ENCODE results near the gene ACP7. TPM values are rescaled to one million over a fixed set of nuclear protein-coding genes. Genes with fewer than 3 reads are reported as not detected.

Gene ACP7
- total and polyA plus RNA-seq, 2 donors (not counting 1 experiment from before 2014, with no cell fraction given) = not detected

GRCh38 chr19:39070888-39071287 lies 13.3 kb upstream of the ACP7 start:
- TF ChIP-seq, protein P1, sequence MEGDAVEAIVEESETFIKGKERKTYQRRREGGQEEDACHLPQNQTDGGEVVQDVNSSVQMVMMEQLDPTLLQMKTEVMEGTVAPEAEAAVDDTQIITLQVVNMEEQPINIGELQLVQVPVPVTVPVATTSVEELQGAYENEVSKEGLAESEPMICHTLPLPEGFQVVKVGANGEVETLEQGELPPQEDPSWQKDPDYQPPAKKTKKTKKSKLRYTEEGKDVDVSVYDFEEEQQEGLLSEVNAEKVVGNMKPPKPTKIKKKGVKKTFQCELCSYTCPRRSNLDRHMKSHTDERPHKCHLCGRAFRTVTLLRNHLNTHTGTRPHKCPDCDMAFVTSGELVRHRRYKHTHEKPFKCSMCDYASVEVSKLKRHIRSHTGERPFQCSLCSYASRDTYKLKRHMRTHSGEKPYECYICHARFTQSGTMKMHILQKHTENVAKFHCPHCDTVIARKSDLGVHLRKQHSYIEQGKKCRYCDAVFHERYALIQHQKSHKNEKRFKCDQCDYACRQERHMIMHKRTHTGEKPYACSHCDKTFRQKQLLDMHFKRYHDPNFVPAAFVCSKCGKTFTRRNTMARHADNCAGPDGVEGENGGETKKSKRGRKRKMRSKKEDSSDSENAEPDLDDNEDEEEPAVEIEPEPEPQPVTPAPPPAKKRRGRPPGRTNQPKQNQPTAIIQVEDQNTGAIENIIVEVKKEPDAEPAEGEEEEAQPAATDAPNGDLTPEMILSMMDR (conservative IDR thresholded peaks at IDR 0.05 in 1 of 2, IDR thresholded peaks at IDR 0.05 in 1 of 2; ENCODE audit: low read depth in 1 of 2, low read length in 2 of 2) = no peak
- TF ChIP-seq EZH2 (IDR thresholded peaks at IDR 0.05; ENCODE audit: low read length, missing control alignments) = no peak
- Histone ChIP-seq H3K4me2 (ENCODE audit: extremely low read depth, insufficient read depth, low read length) (no peak overlapping the region), H3K27ac (ENCODE audit: insufficient read depth, low read length) (no peak overlapping the region), H2AFZ (ENCODE audit: low read length) (no peak overlapping the region), H3K4me3 (replicated peaks in 1 of 4; ENCODE audit: control extremely low read depth in 1 of 4, insufficient read depth in 1 of 4, low read depth in 3 of 4, low read length in 4 of 4) (no peak overlapping the region), H3K36me3 (ENCODE audit: control insufficient read depth, insufficient read depth, low read length) (no peaks in the 10 kb centered on the region), H3K9me3 (ENCODE audit: control insufficient read depth, insufficient read depth, low read depth, low read length) (no peaks in the 10 kb centered on the region), H3K4me1 (ENCODE audit: control insufficient read depth, extremely low read depth, insufficient read depth, low read length) (no peaks in the 10 kb centered on the region), H4K20me1 (ENCODE audit: control insufficient read depth, extremely low read depth, insufficient read depth, low read length) (no peaks in the 10 kb centered on the region), H3K79me2 (ENCODE audit: control insufficient read depth, insufficient read depth, low read length) (no peaks in the 10 kb centered on the region), H3K9ac (ENCODE audit: insufficient read depth, low read length) (no peak overlapping the region), H3K27me3 (ENCODE audit: control insufficient read depth, insufficient read depth, low read length) (no peaks in the 10 kb centered on the region)
- DNase-seq (ENCODE audit: low read depth in 2 of 2) = peak in 1 of 2 donors; percentile 18

GRCh38 chr19:39074205-39074692 lies 9.9 kb upstream of the ACP7 start:
- no peak overlapping the region for H3K4me2 ChIP-seq (ENCODE audit: extremely low read depth, insufficient read depth, low read length)
- DNase-seq (ENCODE audit: low read depth in 2 of 2) = no peak
- no peaks in the 10 kb centered on the region for H3K36me3 ChIP-seq (ENCODE audit: control insufficient read depth, insufficient read depth, low read length)
- no peaks in the 10 kb centered on the region for H3K9me3 ChIP-seq (ENCODE audit: control insufficient read depth, insufficient read depth, low read depth, low read length)
- no peak overlapping the region for H3K4me3 ChIP-seq (replicated peaks in 1 of 4; ENCODE audit: control extremely low read depth in 1 of 4, insufficient read depth in 1 of 4, low read depth in 3 of 4, low read length in 4 of 4)
- no peak for TF ChIP-seq EZH2 (IDR thresholded peaks at IDR 0.05; ENCODE audit: low read length, missing control alignments)
- no peak overlapping the region for H3K9ac ChIP-seq (ENCODE audit: insufficient read depth, low read length)
- no peak overlapping the region for H2AFZ ChIP-seq (ENCODE audit: low read length)
- H4K20me1 ChIP-seq (ENCODE audit: control insufficient read depth, extremely low read depth, insufficient read depth, low read length) = no peaks in the 10 kb centered on the region
- no peaks in the 10 kb centered on the region for H3K4me1 ChIP-seq (ENCODE audit: control insufficient read depth, extremely low read depth, insufficient read depth, low read length)
- H3K27ac ChIP-seq (ENCODE audit: insufficient read depth, low read length) = no peak overlapping the region
- H3K79me2 ChIP-seq (ENCODE audit: control insufficient read depth, insufficient read depth, low read length) = no peaks in the 10 kb centered on the region
- H3K27me3 ChIP-seq (ENCODE audit: control insufficient read depth, insufficient read depth, low read length) = no peaks in the 10 kb centered on the region

DNA sequence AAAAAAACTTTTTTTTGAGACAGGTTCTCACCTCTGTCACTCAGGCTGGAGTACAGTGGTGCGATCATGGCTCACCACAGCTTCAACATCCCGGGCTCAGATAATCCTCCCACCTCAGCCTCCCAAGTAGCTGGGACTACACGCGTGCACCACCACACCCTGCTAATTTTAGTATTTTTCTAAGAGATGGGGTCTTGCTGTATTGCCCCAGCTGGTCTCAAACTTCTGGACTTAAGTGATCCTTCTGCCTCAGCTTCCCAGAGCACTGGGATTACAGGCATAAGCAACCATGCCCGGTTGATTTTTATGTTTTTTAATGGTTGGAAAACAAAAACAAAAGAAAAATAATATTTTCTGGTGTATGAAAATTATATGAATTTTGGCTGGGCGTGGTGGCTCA lies 9.2 kb upstream of the ACP7 start:
- H3K4me1 ChIP-seq (ENCODE audit: control insufficient read depth, extremely low read depth, insufficient read depth, low read length) = no peaks in the 10 kb centered on the region
- no peak overlapping the region for H3K9ac ChIP-seq (ENCODE audit: insufficient read depth, low read length)
- no peak overlapping the region for H3K27ac ChIP-seq (ENCODE audit: insufficient read depth, low read length)
- no peak overlapping the region for H3K4me3 ChIP-seq (replicated peaks in 1 of 4; ENCODE audit: control extremely low read depth in 1 of 4, insufficient read depth in 1 of 4, low read depth in 3 of 4, low read length in 4 of 4)
- no peak overlapping the region for H2AFZ ChIP-seq (ENCODE audit: low read length)
- no peaks in the 10 kb centered on the region for H3K9me3 ChIP-seq (ENCODE audit: control insufficient read depth, insufficient read depth, low read depth, low read length)
- H3K79me2 ChIP-seq (ENCODE audit: control insufficient read depth, insufficient read depth, low read length) = no peaks in the 10 kb centered on the region
- no peaks in the 10 kb centered on the region for H3K36me3 ChIP-seq (ENCODE audit: control insufficient read depth, insufficient read depth, low read length)
- no peak for TF ChIP-seq EZH2 (IDR thresholded peaks at IDR 0.05; ENCODE audit: low read length, missing control alignments)
- TF ChIP-seq, protein P1 (conservative IDR thresholded peaks at IDR 0.05 in 1 of 2, IDR thresholded peaks at IDR 0.05 in 1 of 2; ENCODE audit: low read depth in 1 of 2, low read length in 2 of 2) = no peak
- H3K4me2 ChIP-seq (ENCODE audit: extremely low read depth, insufficient read depth, low read length) = no peak overlapping the region
- no peaks in the 10 kb centered on the region for H3K27me3 ChIP-seq (ENCODE audit: control insufficient read depth, insufficient read depth, low read length)
- H4K20me1 ChIP-seq (ENCODE audit: control insufficient read depth, extremely low read depth, insufficient read depth, low read length) = no peaks in the 10 kb centered on the region
- no peak for DNase-seq (ENCODE audit: low read depth in 2 of 2)

All from fibroblast of lung (primary cell).